Lung (tissue), 12 donors: Measurements from ENCODE around the gene ADGRG1. TPM values are rescaled to one million over a fixed set of nuclear protein-coding genes. Genes with fewer than 3 reads are reported as not detected.

Experiments
- ATAC-seq: fragments of 200-7000 bp; cut with Tn5 transposase; one replicate; pipeline ENCODE4 v1.9.1; 2020; ENCODE audit warnings: moderate number of reproducible peaks; ENCODE audit not compliant: insufficient read depth, low FRiP score
- DNase-seq, 3 donors: peaks; one replicate each; pipeline ENCODE4 v3.0.0-alpha.2; 2013 to 2017
- H3K27ac ChIP-seq, 2 donors: one replicate each; pipeline ENCODE4 v1.5.1; 2013; ENCODE audit warnings: mild to moderate bottlenecking in 2 of 2, moderate library complexity in 2 of 2, control low read depth in 1 of 2, inconsistent platforms in 1 of 2, low read depth in 1 of 2, low read length in 1 of 2
- H3K27me3 ChIP-seq, 3 donors: one replicate each; pipeline ENCODE4 v1.5.1; 2013; ENCODE audit warnings: low read length in 2 of 3; ENCODE audit not compliant: control insufficient read depth in 3 of 3, insufficient read depth in 3 of 3
- H3K36me3 ChIP-seq, 4 donors: one replicate each; pipeline ENCODE4 v1.5.1; 2013; ENCODE audit warnings: low read length in 4 of 4, mild to moderate bottlenecking in 1 of 4, moderate library complexity in 1 of 4; ENCODE audit not compliant: control insufficient read depth in 4 of 4, insufficient read depth in 4 of 4
- H3K4me1 ChIP-seq, 5 donors: one replicate each; pipeline ENCODE4 v1.5.1; 2013; ENCODE audit warnings: low read length in 5 of 5, mild to moderate bottlenecking in 2 of 5, moderate library complexity in 1 of 5; ENCODE audit not compliant: control insufficient read depth in 5 of 5, insufficient read depth in 5 of 5
- H3K4me3 ChIP-seq: one replicate; pipeline ENCODE4 v1.5.1; 2013; ENCODE audit warnings: mild to moderate bottlenecking, control low read depth, moderate library complexity
- H3K9ac ChIP-seq, 2 donors: one replicate each; pipeline ENCODE4 v1.5.1; 2013; ENCODE audit warnings: low read length in 2 of 2, control low read depth in 1 of 2; ENCODE audit not compliant: insufficient read depth in 1 of 2
- H3K9me3 ChIP-seq, 4 donors: one replicate each; pipeline ENCODE4 v1.5.1; 2013; ENCODE audit warnings: low read length in 3 of 4, mild to moderate bottlenecking in 1 of 4, moderate library complexity in 1 of 4; ENCODE audit not compliant: control insufficient read depth in 4 of 4, insufficient read depth in 3 of 4
- WGBS, 2 donors: extraction: QIAGEN DNeasy Blood & Tissue Kit; methylation state at CpG; one replicate each; pipeline ENCODE4 v1.1.7; 2013; 5-methylcytosine and 5-hydroxymethylcytosine counted together
- polyA plus RNA-seq, 2 donors: library from polyadenylated mRNA; stranded (reverse); fragments of 200-250 nt; gene quantifications; one replicate each; pipeline ENCODE4 v1.2.1, GENCODE V29; 2013
- total RNA-seq, 2 donors: library from RNA; depleted of rRNA in 1 of 2; stranded (reverse); fragments of >200 nt in 1 of 2; gene quantifications; one replicate each; pipeline ENCODE4 v1.2.1, GENCODE V29; 2014 to 2021
- TF ChIP-seq, protein P1 (sequence below): IDR thresholded peaks from 2 replicates; pipeline ENCODE4 v1.5.1; 2012; ENCODE audit warnings: mild to moderate bottlenecking; ENCODE audit errors: control extremely low read depth, extremely low read depth
- donor health status: control.
- donor health status: control.
- donor health status: Bipolar disorder and iron deficiency.
- donor health status: healthy.
- donor health status: DM: yes; HTN: yes; CAD: no.

Gene ADGRG1
- total and polyA plus RNA-seq, 4 donors, result 8.8 to 74.4 (median 28.0) TPM

DNA sequence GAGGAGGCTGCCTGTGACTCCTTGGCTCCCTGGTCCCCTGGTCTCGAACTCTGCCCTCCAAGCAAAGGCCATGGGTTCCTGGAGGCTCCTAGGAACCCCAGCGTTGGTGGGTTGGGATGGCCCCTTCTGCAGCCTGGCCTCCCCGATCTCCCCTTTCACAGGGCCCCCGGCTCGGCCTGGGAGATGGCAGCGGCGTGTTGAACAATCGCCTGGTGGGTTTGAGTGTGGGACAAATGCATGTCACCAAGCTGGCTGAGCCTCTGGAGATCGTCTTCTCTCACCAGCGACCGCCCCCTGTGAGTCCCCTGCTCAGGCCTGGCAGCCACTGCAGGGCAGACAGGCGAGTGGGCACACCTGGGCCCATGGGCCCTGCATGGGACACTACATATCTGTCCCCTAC lies 50.6 kb downstream of the ADGRG1 start:
- WGBS, 2 donors, result 91 to 95% methylated on average over 12 of the region's 12 CpGs
- Histone ChIP-seq H3K4me1 (peaks cover 0 to 1% (median 0%) of the 10 kb centered on the region in 5 donors), H3K9ac (no peak overlapping the region), H3K36me3 (no peaks in the 10 kb centered on the region), H3K27me3 (no peaks in the 10 kb centered on the region), H3K27ac (no peak overlapping the region), H3K9me3 (no peaks in the 10 kb centered on the region), H3K4me3 (no peak overlapping the region)
- ATAC-seq (no peak), DNase-seq (no peak)
- TF ChIP-seq, protein P1, sequence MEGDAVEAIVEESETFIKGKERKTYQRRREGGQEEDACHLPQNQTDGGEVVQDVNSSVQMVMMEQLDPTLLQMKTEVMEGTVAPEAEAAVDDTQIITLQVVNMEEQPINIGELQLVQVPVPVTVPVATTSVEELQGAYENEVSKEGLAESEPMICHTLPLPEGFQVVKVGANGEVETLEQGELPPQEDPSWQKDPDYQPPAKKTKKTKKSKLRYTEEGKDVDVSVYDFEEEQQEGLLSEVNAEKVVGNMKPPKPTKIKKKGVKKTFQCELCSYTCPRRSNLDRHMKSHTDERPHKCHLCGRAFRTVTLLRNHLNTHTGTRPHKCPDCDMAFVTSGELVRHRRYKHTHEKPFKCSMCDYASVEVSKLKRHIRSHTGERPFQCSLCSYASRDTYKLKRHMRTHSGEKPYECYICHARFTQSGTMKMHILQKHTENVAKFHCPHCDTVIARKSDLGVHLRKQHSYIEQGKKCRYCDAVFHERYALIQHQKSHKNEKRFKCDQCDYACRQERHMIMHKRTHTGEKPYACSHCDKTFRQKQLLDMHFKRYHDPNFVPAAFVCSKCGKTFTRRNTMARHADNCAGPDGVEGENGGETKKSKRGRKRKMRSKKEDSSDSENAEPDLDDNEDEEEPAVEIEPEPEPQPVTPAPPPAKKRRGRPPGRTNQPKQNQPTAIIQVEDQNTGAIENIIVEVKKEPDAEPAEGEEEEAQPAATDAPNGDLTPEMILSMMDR, result no peak

GRCh38 chr16:57679767-57680482 lies 51.5 kb downstream of the ADGRG1 start:
- TF ChIP-seq, protein P1, result no peak
- ATAC-seq, result no peak
- H3K27me3 ChIP-seq, result no peaks in the 10 kb centered on the region
- WGBS, 2 donors, result 66 to 74% methylated on average over 7 of the region's 7 CpGs
- peaks cover 0 to 1% (median 0%) of the 10 kb centered on the region in 5 donors for H3K4me1 ChIP-seq
- no peak overlapping the region for H3K27ac ChIP-seq
- H3K4me3 ChIP-seq, result no peak overlapping the region
- no peak overlapping the region for H3K9ac ChIP-seq
- DNase-seq, result no peak
- no peaks in the 10 kb centered on the region for H3K36me3 ChIP-seq
- no peaks in the 10 kb centered on the region for H3K9me3 ChIP-seq

GRCh38 chr16:57680842-57681375 lies 52.5 kb downstream of the ADGRG1 start:
- DNase-seq, result no peak
- Histone ChIP-seq H3K9me3 (no peaks in the 10 kb centered on the region), H3K4me3 (no peak overlapping the region), H3K9ac (no peak overlapping the region), H3K36me3 (no peaks in the 10 kb centered on the region), H3K27me3 (no peaks in the 10 kb centered on the region), H3K4me1 (peaks cover 0 to 1% (median 0%) of the 10 kb centered on the region in 5 donors), H3K27ac (no peak overlapping the region)
- no peak for ATAC-seq
- TF ChIP-seq, protein P1, result no peak
- WGBS, 2 donors, result 54 to 72% methylated on average over 5 of the region's 5 CpGs
